ENCODE data around the gene HP1BP3. TPM values are rescaled to one million over a fixed set of nuclear protein-coding genes. Genes with fewer than 3 reads are reported as not detected.
A peak's percentile ranks its signal among the peaks of the same experiment; 100 is the strongest.

HP1BP3 gene
- total and polyA plus RNA-seq, 2 experiments from 2014 or later: 89.1 to 112 TPM

DNA sequence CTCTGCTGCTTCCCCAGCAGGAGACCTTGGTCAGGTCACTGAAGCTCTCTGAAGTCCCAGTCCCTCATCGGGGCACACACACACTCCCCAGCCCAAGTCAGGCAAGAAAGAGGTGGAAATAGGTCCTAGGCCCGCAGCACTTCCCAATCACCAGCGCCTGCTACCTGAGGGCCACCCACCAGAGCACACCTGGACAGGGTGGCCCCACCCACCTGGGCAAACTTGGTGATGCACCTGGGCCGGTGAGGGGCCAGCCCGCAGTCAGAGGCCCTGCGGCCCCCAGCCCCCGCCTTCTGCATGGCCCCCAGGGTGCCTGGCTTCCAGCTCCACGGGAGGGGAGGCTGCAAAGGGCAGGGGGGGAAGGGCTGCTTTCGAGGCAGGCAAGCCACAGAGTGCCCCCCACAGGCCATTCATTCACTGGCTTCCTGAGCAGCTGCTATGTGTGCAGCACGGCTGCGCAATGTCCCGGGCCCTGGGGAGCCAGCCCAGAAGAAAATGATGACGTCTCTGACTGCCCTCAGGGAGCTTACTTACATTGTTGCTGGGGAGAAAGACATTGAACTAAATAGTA, 59.3 kb downstream of the HP1BP3 start:
- Mint-ChIP-seq H3K4me3 (peak overlapping the region; percentile 37), H3K9me3 (no peaks in the 10 kb centered on the region), H3K4me1 (peaks cover 28% of the 10 kb centered on the region), H3K27me3 (ENCODE audit: insufficient read depth, low read depth, poor library complexity) (peaks cover 22% of the 10 kb centered on the region), H3K36me3 (ENCODE audit: low read depth) (no peaks in the 10 kb centered on the region), H3K27ac (peak overlapping the region; percentile 78; the same call in 1 of the 2 replicates)
- Histone ChIP-seq H3K4me1 (ENCODE audit: insufficient read depth) (peaks cover 31% of the 10 kb centered on the region), H3K36me3 (ENCODE audit: insufficient read depth) (no peaks in the 10 kb centered on the region), H3F3A (replicated peaks; ENCODE audit: low read depth) (peaks cover 6% of the 10 kb centered on the region; the same call in 1 of the 2 replicates), H3K79me2 (replicated peaks; ENCODE audit: insufficient read depth) (no peaks in the 10 kb centered on the region), H3K4me3 (peak overlapping the region; percentile 47), H2AFZ (no peak overlapping the region), H4K20me1 (replicated peaks; ENCODE audit: insufficient read depth) (no peaks in the 10 kb centered on the region; the same call in 1 of the 2 replicates), H3K27ac (ENCODE audit: low read depth) (no peak overlapping the region), H3K9me2 (ENCODE audit: insufficient read depth) (no peaks in the 10 kb centered on the region), H3K4me2 (peak overlapping the region; percentile 75), H3K27me3 (ENCODE audit: insufficient read depth) (peaks cover 24% of the 10 kb centered on the region)
- TF ChIP-seq CREB1 (CRISPR knock-in tag; IDR thresholded peaks at IDR 0.05; ENCODE audit: low read depth) (peak; percentile 44; the same call in 1 of the 2 replicates), CTCF (conservative IDR thresholded peaks at IDR 0.05; ENCODE audit: low read depth in 2 of 2) (peak; percentile 57 to 73), JUNB (IDR thresholded peaks at IDR 0.05; ENCODE audit: unreplicated experiment) (no peak)
- TF ChIP-seq, protein P1, sequence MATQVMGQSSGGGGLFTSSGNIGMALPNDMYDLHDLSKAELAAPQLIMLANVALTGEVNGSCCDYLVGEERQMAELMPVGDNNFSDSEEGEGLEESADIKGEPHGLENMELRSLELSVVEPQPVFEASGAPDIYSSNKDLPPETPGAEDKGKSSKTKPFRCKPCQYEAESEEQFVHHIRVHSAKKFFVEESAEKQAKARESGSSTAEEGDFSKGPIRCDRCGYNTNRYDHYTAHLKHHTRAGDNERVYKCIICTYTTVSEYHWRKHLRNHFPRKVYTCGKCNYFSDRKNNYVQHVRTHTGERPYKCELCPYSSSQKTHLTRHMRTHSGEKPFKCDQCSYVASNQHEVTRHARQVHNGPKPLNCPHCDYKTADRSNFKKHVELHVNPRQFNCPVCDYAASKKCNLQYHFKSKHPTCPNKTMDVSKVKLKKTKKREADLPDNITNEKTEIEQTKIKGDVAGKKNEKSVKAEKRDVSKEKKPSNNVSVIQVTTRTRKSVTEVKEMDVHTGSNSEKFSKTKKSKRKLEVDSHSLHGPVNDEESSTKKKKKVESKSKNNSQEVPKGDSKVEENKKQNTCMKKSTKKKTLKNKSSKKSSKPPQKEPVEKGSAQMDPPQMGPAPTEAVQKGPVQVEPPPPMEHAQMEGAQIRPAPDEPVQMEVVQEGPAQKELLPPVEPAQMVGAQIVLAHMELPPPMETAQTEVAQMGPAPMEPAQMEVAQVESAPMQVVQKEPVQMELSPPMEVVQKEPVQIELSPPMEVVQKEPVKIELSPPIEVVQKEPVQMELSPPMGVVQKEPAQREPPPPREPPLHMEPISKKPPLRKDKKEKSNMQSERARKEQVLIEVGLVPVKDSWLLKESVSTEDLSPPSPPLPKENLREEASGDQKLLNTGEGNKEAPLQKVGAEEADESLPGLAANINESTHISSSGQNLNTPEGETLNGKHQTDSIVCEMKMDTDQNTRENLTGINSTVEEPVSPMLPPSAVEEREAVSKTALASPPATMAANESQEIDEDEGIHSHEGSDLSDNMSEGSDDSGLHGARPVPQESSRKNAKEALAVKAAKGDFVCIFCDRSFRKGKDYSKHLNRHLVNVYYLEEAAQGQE (IDR thresholded peaks at IDR 0.05; ENCODE audit: unreplicated experiment): no peak
- DNase-seq (ENCODE audit: low spot score): peak; percentile 83
- peak; percentile 44 for ATAC-seq

DNA sequence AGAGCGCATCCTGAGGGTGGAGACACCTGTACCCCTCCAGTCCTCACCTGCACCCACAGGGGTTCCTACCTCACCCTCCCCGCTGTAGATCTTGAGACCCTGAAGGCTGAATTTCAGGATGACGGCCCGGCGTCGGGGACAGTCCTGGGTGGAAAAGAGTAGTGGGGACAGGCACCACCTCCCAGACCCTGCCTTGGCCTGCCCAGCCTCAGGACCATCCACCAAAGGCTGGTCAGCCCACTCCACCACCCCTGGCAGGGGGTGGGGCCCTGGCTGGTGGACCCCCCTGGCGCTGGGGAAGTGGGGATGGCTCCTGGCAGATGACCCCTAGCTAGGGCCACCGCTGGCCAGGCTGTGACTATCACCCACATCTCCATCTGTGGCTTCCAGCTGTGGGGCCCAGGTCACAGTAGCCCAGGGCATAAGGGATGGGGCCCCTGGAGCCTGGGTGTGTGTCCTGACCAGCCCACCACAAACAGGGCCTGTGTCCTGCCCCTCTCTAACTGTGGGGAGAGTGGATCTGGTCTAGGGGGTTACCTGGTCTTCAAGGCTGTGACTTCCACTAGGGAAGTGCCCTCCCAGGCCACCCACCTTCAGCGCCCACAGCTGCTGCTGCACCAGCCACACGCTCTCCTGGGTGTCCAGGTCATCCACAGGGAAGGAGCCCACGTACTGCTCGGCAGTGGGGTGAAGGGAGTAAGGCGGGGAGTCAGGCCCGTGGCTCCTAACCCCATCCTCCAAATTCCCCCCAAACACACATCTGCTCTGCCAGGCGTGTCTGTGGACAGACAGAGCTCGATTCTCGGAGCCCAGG, 60.0 kb downstream of the HP1BP3 start:
- peak overlapping the region; percentile 75 for H3K4me2 ChIP-seq
- H3K36me3 Mint-ChIP-seq (ENCODE audit: low read depth): no peaks in the 10 kb centered on the region; the same call in 2 of the 3 replicates
- H4K20me1 ChIP-seq (replicated peaks; ENCODE audit: insufficient read depth): no peaks in the 10 kb centered on the region; the same call in 1 of the 2 replicates
- H3K27ac Mint-ChIP-seq: peak overlapping the region; percentile 78; the same call in 1 of the 2 replicates
- no peaks in the 10 kb centered on the region for H3K36me3 ChIP-seq (ENCODE audit: insufficient read depth)
- no peak overlapping the region for H2AFZ ChIP-seq
- H3K4me1 ChIP-seq (ENCODE audit: insufficient read depth): peaks cover 29% of the 10 kb centered on the region
- peak overlapping the region; percentile 47; the same call in 1 of the 2 replicates for H3K4me3 ChIP-seq
- H3F3A ChIP-seq (replicated peaks; ENCODE audit: low read depth): no peaks in the 10 kb centered on the region
- no peak overlapping the region for H3K27ac ChIP-seq (ENCODE audit: low read depth)
- no peak for DNase-seq (ENCODE audit: low spot score)
- no peaks in the 10 kb centered on the region for H3K9me2 ChIP-seq (ENCODE audit: insufficient read depth)
- no peaks in the 10 kb centered on the region for H3K9me3 Mint-ChIP-seq
- peaks cover 33% of the 10 kb centered on the region for H3K4me1 Mint-ChIP-seq
- H3K27me3 ChIP-seq (ENCODE audit: insufficient read depth): peaks cover 19% of the 10 kb centered on the region
- peaks cover 18% of the 10 kb centered on the region for H3K27me3 Mint-ChIP-seq (ENCODE audit: insufficient read depth, low read depth, poor library complexity)
- H3K79me2 ChIP-seq (replicated peaks; ENCODE audit: insufficient read depth): no peaks in the 10 kb centered on the region
- H3K4me3 Mint-ChIP-seq: no peak overlapping the region; the same call in 2 of the 3 replicates
- ATAC-seq: no peak
- no peak for TF ChIP-seq EZH2phosphoT487 (IDR thresholded peaks at IDR 0.05; ENCODE audit: unreplicated experiment)
- TF ChIP-seq JUNB (IDR thresholded peaks at IDR 0.05; ENCODE audit: unreplicated experiment): no peak
- no peak for TF ChIP-seq STAT1 (IDR thresholded peaks at IDR 0.05; ENCODE audit: unreplicated experiment)
- TF ChIP-seq CTCF (conservative IDR thresholded peaks at IDR 0.05; ENCODE audit: low read depth in 2 of 2): no peak
- no peak for TF ChIP-seq CREB1 (CRISPR knock-in tag; IDR thresholded peaks at IDR 0.05; ENCODE audit: low read depth)
- TF ChIP-seq ZNF114 (CRISPR knock-in tag; IDR thresholded peaks at IDR 0.05): no peak
- TF ChIP-seq, protein P2, sequence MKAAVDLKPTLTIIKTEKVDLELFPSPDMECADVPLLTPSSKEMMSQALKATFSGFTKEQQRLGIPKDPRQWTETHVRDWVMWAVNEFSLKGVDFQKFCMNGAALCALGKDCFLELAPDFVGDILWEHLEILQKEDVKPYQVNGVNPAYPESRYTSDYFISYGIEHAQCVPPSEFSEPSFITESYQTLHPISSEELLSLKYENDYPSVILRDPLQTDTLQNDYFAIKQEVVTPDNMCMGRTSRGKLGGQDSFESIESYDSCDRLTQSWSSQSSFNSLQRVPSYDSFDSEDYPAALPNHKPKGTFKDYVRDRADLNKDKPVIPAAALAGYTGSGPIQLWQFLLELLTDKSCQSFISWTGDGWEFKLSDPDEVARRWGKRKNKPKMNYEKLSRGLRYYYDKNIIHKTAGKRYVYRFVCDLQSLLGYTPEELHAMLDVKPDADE (IDR thresholded peaks at IDR 0.05): no peak
- no peak for TF ChIP-seq ZNF331 (CRISPR knock-in tag; IDR thresholded peaks at IDR 0.05; ENCODE audit: low read depth)
- no peak for TF ChIP-seq NANOG (IDR thresholded peaks at IDR 0.05; ENCODE audit: borderline replicate concordance)
- no peak for TF ChIP-seq POLR2AphosphoS5 (IDR thresholded peaks at IDR 0.05; ENCODE audit: low read depth)
